Measurements from ENCODE around the gene ADAM10. TPM values are rescaled to one million over a fixed set of nuclear protein-coding genes. Genes with fewer than 3 reads are reported as not detected.
"Not testable (repeated sequence)": the region's sequence is repeated elsewhere in the genome, so short reads cannot be mapped to it uniquely, and the experiment has no call there.

Gene ADAM10
- total RNA-seq, 4 donors from 2014 or later, result 20.1 to 42.5 (median 33.4) TPM

DNA sequence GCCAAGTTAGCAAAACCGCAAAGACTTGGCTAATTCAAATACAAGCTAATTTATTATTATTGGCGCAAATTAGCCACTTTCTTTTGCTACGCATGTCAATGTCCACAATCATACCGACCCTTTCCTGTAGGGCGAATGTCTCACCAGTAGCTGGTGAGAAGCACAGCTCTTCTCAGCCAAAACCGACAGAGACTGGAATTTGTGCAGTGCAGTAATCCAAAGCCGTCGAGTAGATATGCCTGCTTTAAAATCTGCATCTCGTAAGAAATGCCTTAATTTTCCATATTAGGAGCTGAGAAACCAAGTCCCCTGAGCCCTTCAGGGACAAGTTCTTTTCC is 21.0 kb upstream of the ADAM10 start:
- H3K27me3 ChIP-seq, result no peaks in the 10 kb centered on the region
- no peak for DNase-seq
- in situ Hi-C loops (cut with MboI; ENCODE audit: low sequenced_read_pairs in 4 of 4) (loop anchor here in 1 of 4 donors (25.0 kb wide), 1 partner anchor 533 kb away; no protein-coding TSS in a partner anchor), intact Hi-C loops (cut with DNase I; ENCODE audit: low total_unique reads) (loop anchor here (2.0 to 10.0 kb wide), 6 partner anchors 217 to 667 kb away; partner anchors contain the start of genes FAM81A, MYO1E and RNF111)
- no peaks in the 10 kb centered on the region for H3K36me3 ChIP-seq
- H3K9me3 ChIP-seq, result no peaks in the 10 kb centered on the region
- peak overlapping the region; percentile 92 to 99 (median 98) for H3K27ac ChIP-seq
- H3K4me3 ChIP-seq, result peak overlapping the region; percentile 70 to 97 (median 92)
- peak; percentile 45 to 60 for ATAC-seq
- H3K4me1 ChIP-seq, result peaks cover 39 to 40% of the 10 kb centered on the region in 2 donors
- TF ChIP-seq POLR2A (IDR thresholded peaks at IDR 0.05), result no peak
- TF ChIP-seq, protein P1, sequence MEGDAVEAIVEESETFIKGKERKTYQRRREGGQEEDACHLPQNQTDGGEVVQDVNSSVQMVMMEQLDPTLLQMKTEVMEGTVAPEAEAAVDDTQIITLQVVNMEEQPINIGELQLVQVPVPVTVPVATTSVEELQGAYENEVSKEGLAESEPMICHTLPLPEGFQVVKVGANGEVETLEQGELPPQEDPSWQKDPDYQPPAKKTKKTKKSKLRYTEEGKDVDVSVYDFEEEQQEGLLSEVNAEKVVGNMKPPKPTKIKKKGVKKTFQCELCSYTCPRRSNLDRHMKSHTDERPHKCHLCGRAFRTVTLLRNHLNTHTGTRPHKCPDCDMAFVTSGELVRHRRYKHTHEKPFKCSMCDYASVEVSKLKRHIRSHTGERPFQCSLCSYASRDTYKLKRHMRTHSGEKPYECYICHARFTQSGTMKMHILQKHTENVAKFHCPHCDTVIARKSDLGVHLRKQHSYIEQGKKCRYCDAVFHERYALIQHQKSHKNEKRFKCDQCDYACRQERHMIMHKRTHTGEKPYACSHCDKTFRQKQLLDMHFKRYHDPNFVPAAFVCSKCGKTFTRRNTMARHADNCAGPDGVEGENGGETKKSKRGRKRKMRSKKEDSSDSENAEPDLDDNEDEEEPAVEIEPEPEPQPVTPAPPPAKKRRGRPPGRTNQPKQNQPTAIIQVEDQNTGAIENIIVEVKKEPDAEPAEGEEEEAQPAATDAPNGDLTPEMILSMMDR (IDR thresholded peaks at IDR 0.05 in 4 of 5, conservative IDR thresholded peaks at IDR 0.05 in 1 of 5), result peak in 2 of 5 experiments; percentile 23 to 32

DNA sequence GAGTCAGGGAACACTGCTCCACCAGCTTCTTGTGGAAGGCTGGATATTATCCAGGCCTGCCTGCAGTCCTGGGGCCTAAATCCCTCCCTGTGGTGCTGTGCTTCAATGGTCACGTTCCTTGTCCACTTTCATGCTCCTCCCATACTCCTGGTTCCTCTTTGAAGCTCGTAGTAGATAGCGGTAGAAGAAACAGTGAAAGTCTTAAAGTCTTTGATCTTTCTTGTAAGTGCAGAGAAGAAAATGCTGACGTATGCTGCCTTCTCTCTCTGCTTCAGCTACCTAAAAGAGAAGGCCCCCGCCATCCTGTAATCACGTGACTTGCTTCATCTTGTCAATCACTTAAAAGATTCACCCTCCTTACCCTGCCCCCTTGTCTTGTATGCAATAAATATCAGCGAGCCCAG is 19.1 kb upstream of the ADAM10 start:
- intact Hi-C loops (cut with DNase I; ENCODE audit: low total_unique reads); H3K36me3 ChIP-seq; H3K9me3 ChIP-seq; ATAC-seq; H3K27ac ChIP-seq; DNase-seq; H3K4me3 ChIP-seq; H3K27me3 ChIP-seq: not testable (repeated sequence)
- H3K4me1 ChIP-seq, result peaks cover 24 to 25% of the 10 kb centered on the region in 2 donors
- in situ Hi-C loops (cut with MboI; ENCODE audit: low sequenced_read_pairs in 4 of 4), result loop anchor here in 2 of 4 donors (10.0 to 25.0 kb wide), 2 partner anchors 531 to 544 kb away; no protein-coding TSS in a partner anchor

DNA sequence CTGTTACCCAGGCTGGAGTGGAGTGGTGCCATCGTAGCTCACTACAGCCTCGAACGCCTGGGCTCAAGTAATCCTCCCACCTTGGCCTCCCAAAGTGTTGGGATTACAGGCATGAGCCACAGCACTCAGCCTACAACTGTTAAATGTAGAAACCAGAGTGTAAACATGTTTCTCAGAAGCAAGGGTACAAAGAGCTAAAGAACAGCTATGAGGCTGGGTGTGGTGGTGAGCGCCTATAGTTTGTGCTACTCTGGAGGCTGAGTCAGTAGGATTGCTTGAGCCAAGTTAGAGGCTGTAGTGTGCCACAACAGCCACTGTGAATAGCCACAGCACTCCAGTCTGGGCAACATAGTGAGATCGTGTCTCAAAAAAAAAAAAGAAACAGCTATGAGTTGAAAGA is 16.8 kb upstream of the ADAM10 start:
- Histone ChIP-seq H3K4me3 (no peak overlapping the region), H3K27me3 (no peaks in the 10 kb centered on the region), H3K27ac (no peak overlapping the region), H3K9me3 (no peaks in the 10 kb centered on the region), H3K36me3 (no peaks in the 10 kb centered on the region), H3K4me1 (peaks cover 7 to 9% of the 10 kb centered on the region in 2 donors)
- no peak for ATAC-seq
- DNase-seq, result no peak
- in situ Hi-C loops (cut with MboI; ENCODE audit: low sequenced_read_pairs in 4 of 4), result loop anchor here in 2 of 4 donors (10.0 to 25.0 kb wide), 2 partner anchors 529 to 541 kb away; no protein-coding TSS in a partner anchor
- no peak for TF ChIP-seq POLR2A (IDR thresholded peaks at IDR 0.05)
- TF ChIP-seq, protein P1 (IDR thresholded peaks at IDR 0.05 in 4 of 5, conservative IDR thresholded peaks at IDR 0.05 in 1 of 5), result no peak
- intact Hi-C loops (cut with DNase I; ENCODE audit: low total_unique reads), result no loop called here

DNA sequence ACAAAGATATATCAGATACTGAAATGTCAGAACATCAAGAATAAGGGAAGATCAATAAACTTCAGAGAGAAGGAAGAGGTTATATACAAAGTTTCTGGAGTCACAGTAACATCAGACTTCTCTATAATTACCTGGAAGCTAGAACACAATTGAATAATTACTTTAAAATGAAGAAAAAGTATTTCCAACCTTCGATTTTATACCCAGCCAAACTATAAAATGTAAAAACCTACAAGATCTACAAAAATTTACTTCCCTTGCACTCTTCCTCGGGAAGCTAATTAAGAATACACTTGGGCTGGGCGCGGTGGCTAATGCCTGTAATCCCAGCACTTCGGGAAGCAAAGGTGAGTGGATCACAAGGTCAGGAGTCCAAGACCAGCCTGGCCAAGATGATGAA is 15.0 kb upstream of the ADAM10 start:
- no peaks in the 10 kb centered on the region for H3K4me1 ChIP-seq
- TF ChIP-seq, protein P1 (IDR thresholded peaks at IDR 0.05 in 4 of 5, conservative IDR thresholded peaks at IDR 0.05 in 1 of 5), result no peak
- no peak for TF ChIP-seq POLR2A (IDR thresholded peaks at IDR 0.05)
- ATAC-seq, result no peak
- H3K27me3 ChIP-seq, result no peaks in the 10 kb centered on the region
- no peaks in the 10 kb centered on the region for H3K9me3 ChIP-seq
- no peak overlapping the region for H3K4me3 ChIP-seq
- DNase-seq, result no peak
- in situ Hi-C loops (cut with MboI; ENCODE audit: low sequenced_read_pairs in 4 of 4) (loop anchor here in 2 of 4 donors (10.0 to 25.0 kb wide), 2 partner anchors 527 to 540 kb away; no protein-coding TSS in a partner anchor), intact Hi-C loops (cut with DNase I; ENCODE audit: low total_unique reads) (no loop called here)
- H3K36me3 ChIP-seq, result no peaks in the 10 kb centered on the region
- H3K27ac ChIP-seq, result no peak overlapping the region

DNA sequence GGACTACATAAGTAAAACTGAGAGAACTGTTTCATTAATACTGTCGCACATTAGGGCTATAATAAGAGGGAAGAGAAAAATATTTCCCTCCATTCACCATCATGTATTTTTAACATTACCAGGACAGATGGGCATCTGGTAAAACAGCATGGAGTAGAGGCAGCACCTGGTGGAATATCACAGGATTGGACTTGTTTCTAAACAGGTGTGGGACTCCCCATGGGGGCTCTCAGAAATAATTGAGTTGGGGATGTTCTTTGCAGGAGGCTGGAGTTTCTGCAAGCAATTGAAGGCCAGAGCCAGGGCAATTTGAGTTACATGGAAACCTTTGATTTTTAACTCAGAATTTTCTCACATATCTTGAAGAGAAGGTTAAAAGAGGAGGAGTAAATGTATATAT is 13.2 kb upstream of the ADAM10 start:
- Histone ChIP-seq H3K27me3 (no peaks in the 10 kb centered on the region), H3K4me3 (no peak overlapping the region), H3K4me1 (no peaks in the 10 kb centered on the region), H3K27ac (no peak overlapping the region), H3K36me3 (no peaks in the 10 kb centered on the region), H3K9me3 (no peaks in the 10 kb centered on the region)
- intact Hi-C loops (cut with DNase I; ENCODE audit: low total_unique reads) (no loop called here), in situ Hi-C loops (cut with MboI; ENCODE audit: low sequenced_read_pairs in 4 of 4) (loop anchor here in 2 of 4 donors (10.0 to 25.0 kb wide), 2 partner anchors 525 to 538 kb away; no protein-coding TSS in a partner anchor)
- ATAC-seq, result no peak
- no peak for DNase-seq
- TF ChIP-seq, protein P1 (IDR thresholded peaks at IDR 0.05 in 4 of 5, conservative IDR thresholded peaks at IDR 0.05 in 1 of 5), result no peak
- no peak for TF ChIP-seq POLR2A (IDR thresholded peaks at IDR 0.05)
